Stimulated activated CD4-positive, alpha-beta T cell treated with anti-CD3 and anti-CD28 coated beads, Interleukin-1b, Interleukin-23, amount 100 ng/mL, for 24 hours (primary cell): Measurements from ENCODE around the gene ZDHHC12.

ENCODE experiments used
- DNase-seq, 4 experiments: peaks; one replicate each; pipeline ENCODE4 v3.0.0-alpha.2; 2020; ENCODE audit warnings: low read depth in 4 of 4, low spot score in 1 of 4

ZDHHC12 gene

GRCh38 chr9:128688501-128689292, 35.2 kb downstream of the ZDHHC12 start, which contains the start of gene SET:
TSS of gene SET (plus strand) at chr9:128689222. CDS start at chr9:128689583, 361 bp downstream.
- DNase-seq = peak; percentile 78 to 96 (median 87)

GRCh38 chr9:128687453-128687852, 36.5 kb downstream of the ZDHHC12 start:
- no peak for DNase-seq

- no peak for DNase-seq
These were observed 38.1 kb downstream of the ZDHHC12 start for GRCh38 chr9:128685636-128686489.

DNA sequence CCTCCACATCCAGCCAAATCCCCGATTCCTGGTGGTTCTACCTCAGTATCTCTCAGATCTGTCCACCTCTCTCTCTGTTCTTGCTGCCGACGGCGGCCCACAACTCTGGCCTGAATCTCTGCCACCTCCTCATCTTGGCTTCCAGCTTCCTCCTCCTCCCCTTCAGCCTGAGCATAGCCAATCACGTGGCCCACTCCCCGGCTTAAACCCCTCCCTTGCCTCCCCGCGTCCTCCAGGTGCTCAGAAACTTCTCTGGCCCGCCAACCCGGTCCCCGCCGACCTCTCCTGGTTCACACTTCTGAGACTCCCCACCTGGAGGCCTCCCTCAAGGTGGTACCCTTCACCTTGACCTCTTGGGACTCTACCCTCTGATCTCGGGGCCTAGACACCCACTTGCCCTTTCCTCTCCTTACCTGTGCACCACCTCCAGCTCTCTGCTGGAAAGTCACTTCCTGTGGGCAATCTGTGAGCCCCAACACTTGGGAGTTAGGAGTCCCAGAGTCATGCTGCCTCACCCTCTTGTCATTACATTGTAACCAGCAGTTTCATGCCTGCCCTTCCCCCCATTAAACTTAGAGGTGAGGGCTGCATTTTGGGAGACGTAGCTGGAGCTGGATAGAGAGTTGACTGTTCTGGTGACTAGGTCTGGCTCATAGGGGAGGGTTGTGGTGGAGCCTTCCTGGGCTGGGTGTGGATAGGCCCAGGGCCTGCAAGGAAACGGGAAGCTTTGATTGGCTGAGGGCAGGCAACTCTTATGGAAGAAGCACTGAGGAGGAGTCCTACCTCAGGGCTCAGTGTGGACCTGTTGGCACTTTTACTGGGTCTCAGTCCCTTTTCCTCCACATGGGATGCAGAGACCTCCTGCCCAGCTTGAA, 39.4 kb downstream of the ZDHHC12 start:
- DNase-seq = peak in 2 of 4 experiments; percentile 54 to 80

GRCh38 chr9:128684065-128684324, 39.9 kb downstream of the ZDHHC12 start:
- DNase-seq = no peak

DNA sequence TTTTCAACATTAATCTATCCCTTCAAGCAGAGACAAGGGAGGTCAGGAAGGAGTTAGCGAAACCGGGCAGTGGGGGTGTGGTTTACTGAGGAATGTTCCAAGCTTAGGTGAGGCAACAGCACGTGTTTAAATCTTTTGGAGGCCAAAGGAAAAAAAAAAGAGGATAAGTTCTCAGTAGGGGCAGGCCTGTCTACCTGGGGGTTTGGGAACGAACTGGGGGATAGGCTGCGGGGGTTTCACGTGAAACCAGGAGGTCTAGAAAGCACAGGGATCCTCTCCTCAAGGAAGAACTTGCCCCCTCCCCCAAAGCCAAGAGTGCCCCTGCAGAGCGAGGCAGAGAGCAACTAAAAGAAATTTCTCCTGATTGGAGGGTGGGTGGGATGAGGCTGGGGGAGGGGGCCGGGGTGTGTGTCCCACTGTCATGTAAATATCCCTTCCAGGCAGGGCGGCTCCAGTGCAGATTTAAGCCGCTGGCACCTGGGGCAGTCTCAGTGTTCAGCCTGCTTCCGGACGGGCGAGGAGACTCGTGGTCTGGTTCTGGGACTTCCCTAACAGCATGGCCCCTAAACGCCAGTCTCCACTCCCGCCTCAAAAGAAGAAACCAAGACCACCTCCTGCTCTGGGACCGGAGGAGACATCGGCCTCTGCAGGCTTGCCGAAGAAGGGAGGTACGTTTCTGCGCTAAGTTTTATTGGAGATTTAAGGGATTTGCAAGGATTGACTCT, 40.4 kb downstream of the ZDHHC12 start:
- no peak for DNase-seq

GRCh38 chr9:128677794-128678193, 46.1 kb downstream of the ZDHHC12 start:
- no peak for DNase-seq

GRCh38 chr9:128675382-128675781, 48.5 kb downstream of the ZDHHC12 start:
- DNase-seq = no peak
